Measurements from ENCODE around the gene HADH. TPM values are rescaled to one million over a fixed set of nuclear protein-coding genes. Genes with fewer than 3 reads are reported as not detected.

HADH gene
- 13.6 and 25.5 TPM in 2 replicates for total RNA-seq

DNA sequence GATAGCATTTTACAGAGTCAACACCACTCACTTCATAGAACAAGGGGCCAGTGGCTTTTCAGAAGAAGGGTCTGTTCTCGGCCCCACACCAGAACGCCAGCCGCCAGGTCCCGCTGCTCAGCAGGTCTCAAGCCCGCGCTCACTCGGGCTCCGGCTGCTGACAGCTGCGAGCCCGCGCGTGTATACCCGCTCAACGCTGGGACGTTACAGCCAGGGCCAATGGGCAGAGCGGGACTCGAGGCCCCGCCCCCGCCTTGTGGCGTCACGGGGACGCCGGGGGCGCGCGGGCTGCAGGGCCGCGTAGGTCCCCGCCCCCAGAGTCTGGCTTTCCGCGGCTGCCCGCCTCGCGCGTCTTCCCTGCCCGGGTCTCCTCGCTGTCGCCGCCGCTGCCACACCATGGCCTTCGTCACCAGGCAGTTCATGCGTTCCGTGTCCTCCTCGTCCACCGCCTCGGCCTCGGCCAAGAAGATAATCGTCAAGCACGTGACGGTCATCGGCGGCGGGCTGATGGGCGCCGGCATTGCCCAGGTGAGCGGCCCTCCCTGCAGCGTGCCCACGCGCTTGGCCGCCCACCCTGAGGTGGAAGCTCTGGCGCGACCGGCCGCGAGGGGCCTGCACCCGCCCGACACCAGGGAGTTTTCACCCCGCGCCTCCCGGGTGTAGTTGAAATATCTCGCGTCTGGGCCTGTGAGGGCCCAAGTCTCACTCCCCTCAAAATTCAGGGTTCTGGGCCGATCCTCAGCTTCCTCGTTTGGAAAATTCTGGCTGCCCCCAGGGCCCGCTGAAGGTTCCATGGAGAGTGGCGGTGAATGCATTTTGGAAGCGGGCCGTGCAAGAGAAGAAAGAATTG, at the start of gene HADH:
Gene HADH, plus strand, starts transcription at position 353 of the 850 bp plus-strand sequence. Its CDS starts 44 bp downstream, at position 397.

Other genes starting within 250 kb of the HADH start
- gene SGMS2, start 165.0 kb upstream of the HADH start, total RNA-seq, result 114 and 180 TPM in 2 replicates
- 14.1 and 32.1 TPM in 2 replicates for gene CYP2U1, start 58.3 kb upstream of the HADH start, total RNA-seq
- gene LEF1, start 179.0 kb downstream of the HADH start, total RNA-seq, result 0.33 TPM in 1 of 2 replicates, not detected in the other

Measured in smooth muscle cell of trachea (primary cell).